ENCODE results near the gene PRR16.

The PRR16 gene

GRCh38 chr5:120436996-120437395, 27.1 kb upstream of the PRR16 start:
- DNase-seq (ENCODE audit: low read depth): no peak
- no peak overlapping the region for H3K4me3 ChIP-seq (ENCODE audit: low read depth, low read length)

GRCh38 chr5:120442694-120443093, 21.4 kb upstream of the PRR16 start:
- DNase-seq (ENCODE audit: low read depth): no peak
- H3K4me3 ChIP-seq (ENCODE audit: low read depth, low read length): no peak overlapping the region
- TF ChIP-seq CTCF (IDR thresholded peaks at IDR 0.05; ENCODE audit: insufficient read depth, low read depth, low read length, missing control alignments): no peak

More at GRCh38 chr5:120436996-120437395, 27.1 kb upstream of the PRR16 start:
- no peak for TF ChIP-seq CTCF (IDR thresholded peaks at IDR 0.05; ENCODE audit: insufficient read depth, low read depth, low read length, missing control alignments)

GRCh38 chr5:120443607-120444006, 20.5 kb upstream of the PRR16 start:
- no peak for DNase-seq (ENCODE audit: low read depth)
- no peak for TF ChIP-seq CTCF (IDR thresholded peaks at IDR 0.05; ENCODE audit: insufficient read depth, low read depth, low read length, missing control alignments)
- no peak overlapping the region for H3K4me3 ChIP-seq (ENCODE audit: low read depth, low read length)

- no peak for DNase-seq (ENCODE audit: low read depth)
- no peak overlapping the region for H3K4me3 ChIP-seq (ENCODE audit: low read depth, low read length)
- no peak for TF ChIP-seq CTCF (IDR thresholded peaks at IDR 0.05; ENCODE audit: insufficient read depth, low read depth, low read length, missing control alignments)
Observed at GRCh38 chr5:120446068-120446492, 18.0 kb upstream of the PRR16 start.

GRCh38 chr5:120446901-120447300, 17.2 kb upstream of the PRR16 start:
- no peak overlapping the region for H3K4me3 ChIP-seq (ENCODE audit: low read depth, low read length)
- TF ChIP-seq CTCF (IDR thresholded peaks at IDR 0.05; ENCODE audit: insufficient read depth, low read depth, low read length, missing control alignments): no peak
- DNase-seq (ENCODE audit: low read depth): no peak

- no peak for DNase-seq (ENCODE audit: low read depth)
- TF ChIP-seq CTCF (IDR thresholded peaks at IDR 0.05; ENCODE audit: insufficient read depth, low read depth, low read length, missing control alignments): no peak
- H3K4me3 ChIP-seq (ENCODE audit: low read depth, low read length): no peak overlapping the region
Observed at GRCh38 chr5:120447706-120448239, 16.3 kb upstream of the PRR16 start.

GRCh38 chr5:120449501-120449900, 14.6 kb upstream of the PRR16 start:
- no peak for DNase-seq (ENCODE audit: low read depth)
- TF ChIP-seq CTCF (IDR thresholded peaks at IDR 0.05; ENCODE audit: insufficient read depth, low read depth, low read length, missing control alignments): no peak
- H3K4me3 ChIP-seq (ENCODE audit: low read depth, low read length): no peak overlapping the region

Measured in GM12865 (cell line).